Islet of Langerhans (tissue), 1 donor: ENCODE data around the gene RAP2B.

Experiments
- FAIRE-seq: peaks from one replicate; lab custom pipeline; 2011; peaks lifted over from hg19 to GRCh38; lab: Jason Lieb, UNC

RAP2B gene

GRCh38 chr3:153195349-153195879 lies 33.4 kb downstream of the RAP2B start:
- FAIRE-seq: no peak

DNA sequence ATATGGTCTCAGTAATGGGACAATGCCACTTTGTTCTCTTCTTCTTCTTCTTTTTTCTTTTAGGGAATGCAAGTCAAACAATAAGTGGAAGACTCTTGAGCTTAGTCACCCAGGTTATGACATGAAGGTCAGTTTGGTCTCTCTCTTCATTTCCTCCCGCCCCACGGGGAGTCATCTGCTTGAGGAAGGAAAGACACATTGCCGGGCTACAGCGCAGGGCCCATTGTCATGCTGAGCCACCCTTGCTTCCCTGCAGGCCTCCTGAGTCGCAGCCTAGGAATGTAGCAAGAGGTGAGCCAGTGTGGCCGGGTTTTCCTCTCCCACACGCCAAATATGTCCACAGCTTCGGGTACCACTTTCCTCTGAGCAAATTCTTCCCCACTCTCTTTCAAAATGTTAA lies 47.6 kb downstream of the RAP2B start:
- no peak for FAIRE-seq

DNA sequence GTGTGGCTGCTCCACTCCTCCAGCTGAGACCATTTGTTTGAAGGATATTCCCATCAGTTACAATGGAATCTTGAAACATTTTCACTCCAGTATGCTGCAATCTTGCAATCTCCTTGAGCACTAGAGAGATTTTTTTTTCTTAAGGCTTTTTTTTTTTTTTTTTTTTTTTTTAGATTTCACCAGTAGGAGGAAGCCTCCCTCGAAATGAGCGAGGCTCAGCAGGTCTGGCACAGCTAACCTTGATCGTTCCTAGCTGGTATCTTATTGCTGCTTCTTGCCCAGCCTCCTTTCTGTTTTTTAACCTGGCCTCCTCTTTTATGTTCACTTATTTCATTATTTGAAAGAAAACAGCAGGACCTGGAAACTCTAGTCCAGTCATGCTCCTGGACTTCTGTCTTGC lies 48.1 kb downstream of the RAP2B start:
- no peak for FAIRE-seq

GRCh38 chr3:153210660-153211059 lies 48.6 kb downstream of the RAP2B start:
- no peak for FAIRE-seq

DNA sequence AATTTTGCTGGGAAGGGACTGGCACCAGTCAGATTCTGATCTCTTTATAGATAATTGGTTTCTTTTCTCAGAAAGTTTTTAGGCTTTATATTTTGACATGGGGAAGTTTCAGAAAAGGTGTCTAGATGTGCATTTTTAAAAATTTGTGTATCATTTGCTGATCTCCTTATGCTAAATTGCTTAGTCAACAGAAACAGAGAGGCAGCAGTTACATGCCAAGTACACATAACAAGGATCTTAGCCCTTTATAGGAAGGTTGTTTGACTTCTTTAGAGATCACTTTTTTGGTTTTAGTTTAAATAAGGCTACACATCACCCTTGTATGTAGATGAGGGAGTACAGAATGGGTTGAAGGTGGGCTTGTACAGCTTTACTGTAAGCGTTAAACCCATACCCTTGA lies 53.5 kb downstream of the RAP2B start:
- no peak for FAIRE-seq

DNA sequence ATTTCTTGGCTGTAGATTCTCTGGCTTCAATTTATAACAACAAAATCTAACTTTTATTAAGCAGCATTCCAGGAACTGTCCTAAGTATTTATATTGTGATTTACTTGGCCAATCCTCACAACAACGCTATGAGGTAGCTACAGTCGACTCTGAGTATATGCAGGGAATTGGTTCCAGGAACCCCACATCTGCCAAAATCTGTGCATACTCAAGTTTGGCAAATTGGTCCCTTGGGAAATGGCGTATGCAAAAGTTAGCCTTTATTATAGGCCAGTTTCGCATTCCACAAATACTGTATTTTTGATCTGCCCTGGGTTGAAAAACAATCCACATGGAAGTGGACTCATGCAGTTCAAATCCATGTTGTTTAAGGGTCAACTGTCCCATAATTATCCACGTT lies 53.9 kb downstream of the RAP2B start:
- no peak for FAIRE-seq

DNA sequence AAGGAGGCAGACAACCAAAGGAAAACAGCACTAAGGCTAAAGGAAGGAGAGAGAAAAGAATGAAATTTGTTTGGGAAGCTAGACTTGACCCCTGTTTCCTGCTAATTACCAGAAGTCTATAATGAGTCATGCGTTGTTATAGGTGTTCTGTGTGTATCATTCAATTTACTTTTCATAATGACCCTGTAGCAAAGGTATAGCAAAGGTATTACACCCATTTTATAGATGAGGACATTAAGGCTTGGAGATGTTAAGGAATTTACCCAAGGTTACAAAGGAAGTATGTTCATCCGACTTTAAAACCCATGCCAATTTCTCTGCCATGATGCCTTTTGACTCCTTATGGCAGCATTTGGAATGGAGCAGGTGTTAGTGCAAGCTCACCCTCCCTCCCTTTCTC lies 54.9 kb downstream of the RAP2B start:
- FAIRE-seq: no peak

- no peak for FAIRE-seq
These were observed 57.1 kb downstream of the RAP2B start for GRCh38 chr3:153219146-153219545.
